Body of pancreas (tissue), 4 donors: ENCODE data around the gene EHMT1.

Source experiments
- POLR2A ChIP-seq, 3 donors: fragments of 450-650 bp; IDR thresholded peaks; one replicate each; pipeline ENCODE4 v1.6.1; 2016; ENCODE audit warnings: antibody characterized with exemption in 3 of 3, mild to moderate bottlenecking in 2 of 3
- TF ChIP-seq, protein P1 (sequence below), 7 experiments: fragments of 450-650 bp in 4 of 7; fragments of 200-600 bp in 3 of 7; sonication (generic) in 3 of 7; IDR thresholded peaks; one replicate each; pipeline ENCODE4 v1.5.1; 2016 to 2019; ENCODE audit warnings: antibody characterized with exemption in 7 of 7

DNA sequence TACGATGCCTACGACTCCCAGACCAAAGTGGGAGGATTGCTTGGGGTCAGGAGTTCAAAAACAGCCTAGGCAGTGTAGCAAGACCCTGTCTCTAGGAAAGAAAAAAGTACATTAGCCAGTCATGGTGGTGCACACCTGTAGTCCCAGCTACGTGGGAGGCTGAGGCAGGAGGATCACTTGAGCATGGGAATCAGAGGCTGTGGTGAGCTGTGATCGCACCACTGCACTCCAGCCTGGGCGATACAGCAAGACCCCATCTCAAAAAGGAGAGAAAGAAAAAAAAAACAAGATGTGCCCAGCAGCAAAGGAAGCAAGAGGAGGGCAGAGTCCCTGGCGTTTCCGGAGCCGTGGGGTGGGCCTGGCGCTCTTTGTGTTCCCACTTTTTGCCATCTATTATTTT lies 179.3 kb downstream of the EHMT1 start:
- TF ChIP-seq, protein P1, sequence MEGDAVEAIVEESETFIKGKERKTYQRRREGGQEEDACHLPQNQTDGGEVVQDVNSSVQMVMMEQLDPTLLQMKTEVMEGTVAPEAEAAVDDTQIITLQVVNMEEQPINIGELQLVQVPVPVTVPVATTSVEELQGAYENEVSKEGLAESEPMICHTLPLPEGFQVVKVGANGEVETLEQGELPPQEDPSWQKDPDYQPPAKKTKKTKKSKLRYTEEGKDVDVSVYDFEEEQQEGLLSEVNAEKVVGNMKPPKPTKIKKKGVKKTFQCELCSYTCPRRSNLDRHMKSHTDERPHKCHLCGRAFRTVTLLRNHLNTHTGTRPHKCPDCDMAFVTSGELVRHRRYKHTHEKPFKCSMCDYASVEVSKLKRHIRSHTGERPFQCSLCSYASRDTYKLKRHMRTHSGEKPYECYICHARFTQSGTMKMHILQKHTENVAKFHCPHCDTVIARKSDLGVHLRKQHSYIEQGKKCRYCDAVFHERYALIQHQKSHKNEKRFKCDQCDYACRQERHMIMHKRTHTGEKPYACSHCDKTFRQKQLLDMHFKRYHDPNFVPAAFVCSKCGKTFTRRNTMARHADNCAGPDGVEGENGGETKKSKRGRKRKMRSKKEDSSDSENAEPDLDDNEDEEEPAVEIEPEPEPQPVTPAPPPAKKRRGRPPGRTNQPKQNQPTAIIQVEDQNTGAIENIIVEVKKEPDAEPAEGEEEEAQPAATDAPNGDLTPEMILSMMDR (IDR thresholded peaks at IDR 0.05) = no peak
- no peak for TF ChIP-seq POLR2A (IDR thresholded peaks at IDR 0.05)
